ENCODE results near the gene TRAPPC14.

GRCh38 chr7:100159099-100159623 is 638 bp upstream of the TRAPPC14 start:
- no peak for TF ChIP-seq CTCF (tag by site-specific recombination; IDR thresholded peaks at IDR 0.05)
- TF ChIP-seq ZNF433 (tag by site-specific recombination; IDR thresholded peaks at IDR 0.05; ENCODE audit: low read depth), result no peak
- TF ChIP-seq KLF7 (tag by site-specific recombination; IDR thresholded peaks at IDR 0.05; ENCODE audit: borderline replicate concordance), result no peak
- TF ChIP-seq HOXD13 (CRISPR knock-in tag; IDR thresholded peaks at IDR 0.05; ENCODE audit: borderline replicate concordance), result no peak
- no peak for TF ChIP-seq ZBTB20 (tag by site-specific recombination; IDR thresholded peaks at IDR 0.05)
- TF ChIP-seq ZNF112 (tag by site-specific recombination; IDR thresholded peaks at IDR 0.05), result no peak
- no peak for TF ChIP-seq ZNF416 (tag by site-specific recombination; IDR thresholded peaks at IDR 0.05)
- TF ChIP-seq ZNF121 (tag by site-specific recombination; IDR thresholded peaks at IDR 0.05), result no peak
- TF ChIP-seq ZNF449 (tag by site-specific recombination; IDR thresholded peaks at IDR 0.05), result no peak
- no peak for TF ChIP-seq ZBTB26 (tag by site-specific recombination; optimal IDR thresholded peaks at IDR 0.05)
- TF ChIP-seq ZNF138 (tag by site-specific recombination; IDR thresholded peaks at IDR 0.05; ENCODE audit: borderline replicate concordance), result no peak
- no peak for TF ChIP-seq ZNF155 (tag by site-specific recombination; IDR thresholded peaks at IDR 0.05)
- no peak for TF ChIP-seq ZNF274 (IDR thresholded peaks at IDR 0.05; ENCODE audit: low read length)
- TF ChIP-seq ZNF274 (tag by site-specific recombination; IDR thresholded peaks at IDR 0.05; ENCODE audit: borderline replicate concordance), result no peak

Data from HEK293 (cell line).